Transverse colon (tissue), 4 donors: ENCODE results near the gene RGS9. TPM values are rescaled to one million over a fixed set of nuclear protein-coding genes. Genes with fewer than 3 reads are reported as not detected.

Experiments
- DNase-seq: peaks from one replicate; pipeline ENCODE4 v3.0.0-alpha.2; 2019
- H3K27ac ChIP-seq, 4 donors: fragments of 200-600 bp; sonication (generic); 2 replicates each; pipeline ENCODE4 v1.5.1; 2016 to 2018; ENCODE audit warnings: inconsistent platforms in 4 of 4
- H3K27me3 ChIP-seq: fragments of 200-600 bp; sonication (generic); 2 replicates; pipeline ENCODE4 v1.5.1; 2017; ENCODE audit warnings: inconsistent platforms
- H3K36me3 ChIP-seq, 4 donors: fragments of 200-600 bp; sonication (generic); 2 replicates each; pipeline ENCODE4 v1.5.1; 2017 to 2019; ENCODE audit warnings: inconsistent platforms in 4 of 4
- H3K4me1 ChIP-seq, 4 donors: fragments of 200-600 bp; sonication (generic); 2 replicates each; pipeline ENCODE4 v1.5.1; 2017 to 2020; ENCODE audit warnings: inconsistent platforms in 4 of 4
- H3K4me3 ChIP-seq, 4 donors: fragments of 200-600 bp; sonication (generic); 1 replicate in 1 of 4; 2 replicates in 3 of 4; pipeline versions ENCODE4 v1.5.1 to v1.6.1; 2017 to 2019; ENCODE audit warnings: inconsistent platforms in 4 of 4
- H3K9me3 ChIP-seq, 2 donors: fragments of 200-600 bp; sonication (generic); 2 replicates each; pipeline ENCODE4 v1.5.1; 2017 to 2019; ENCODE audit warnings: inconsistent platforms in 2 of 2
- EP300 ChIP-seq: sonication (generic); formaldehyde crosslinking; IDR thresholded peaks from one replicate; pipeline ENCODE4 v1.6.1; 2017; ENCODE audit warnings: antibody characterized with exemption, low read depth
- POLR2A ChIP-seq: fragments of 450-650 bp; IDR thresholded peaks from one replicate; pipeline ENCODE4 v1.6.1; 2016; ENCODE audit warnings: antibody characterized with exemption, mild to moderate bottlenecking, moderate library complexity
- POLR2AphosphoS5 ChIP-seq, 3 donors: sonication (generic); formaldehyde crosslinking; IDR thresholded peaks; one replicate each; pipeline ENCODE4 v1.6.1; 2016; ENCODE audit warnings: antibody characterized with exemption in 3 of 3
- WGBS, 2 donors: methylation state at CpG; one replicate each; pipeline ENCODE4 v1.1.5; 2018; ENCODE audit warnings: low coverage in 1 of 2; 5-methylcytosine and 5-hydroxymethylcytosine counted together
- in situ Hi-C, 4 donors: fragments of 200-750 bp; cut with MboI; loops; one replicate each; pipeline versions ENCODE4 v1.15.0 to v1.15.1; 2017; ENCODE audit warnings: low sequenced_read_pairs in 3 of 4, low pct_ligation_motif_present in 1 of 4, low pct_unique_long_range_greater_than_20kb in 1 of 4
- intact Hi-C: fragments of 100-400 bp; cut with DNase I; formaldehyde crosslinking; loops from one replicate; pipeline ENCODE4 v1.15.1; 2023; ENCODE audit warnings: low total_unique reads
- total RNA-seq, 4 donors: library from RNA; depleted of rRNA; stranded (reverse); fragments of >200 nt; gene quantifications; one replicate each; pipeline ENCODE4 v1.1.0, GENCODE V29; 2016
- TF ChIP-seq, protein P1 (sequence below), 5 experiments: fragments of 200-600 bp in 3 of 5; fragments of 450-650 bp in 2 of 5; sonication (generic) in 3 of 5; IDR thresholded peaks; 1 replicate in 2 of 5; 2 replicates in 3 of 5; pipeline ENCODE4 v1.5.1; 2016 to 2017; ENCODE audit warnings: antibody characterized with exemption in 5 of 5, inconsistent platforms in 3 of 5, mild to moderate bottlenecking in 2 of 5, moderate library complexity in 1 of 5

RGS9 gene
- total RNA-seq, 4 donors from 2014 or later = 2.6 to 10.6 (median 7.8) TPM; not detected in 1

DNA sequence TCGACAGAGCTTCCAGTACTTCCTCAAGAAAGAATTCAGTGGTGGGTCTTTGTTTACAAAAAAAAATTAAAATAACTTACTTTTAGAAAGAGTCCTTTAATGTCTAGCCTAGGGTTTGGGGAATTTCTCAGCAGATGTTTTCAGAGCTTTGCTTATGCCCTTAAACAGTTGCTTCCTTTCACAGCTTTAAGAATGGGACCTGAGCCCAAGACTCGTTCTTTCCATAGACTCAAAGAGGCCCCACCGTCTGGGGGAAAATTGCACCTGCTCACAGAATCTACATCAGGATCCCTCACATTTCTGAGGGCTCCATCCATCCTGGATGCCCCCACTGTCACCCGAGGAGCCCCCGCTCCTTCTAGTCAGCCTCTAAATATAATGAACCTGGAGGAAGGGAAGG is 60.0 kb downstream of the RGS9 start:
- no peaks in the 10 kb centered on the region for H3K9me3 ChIP-seq
- WGBS, 2 donors = 74 to 81% methylated on average over 5 of the region's 5 CpGs
- TF ChIP-seq POLR2A (no peak), EP300 (no peak), POLR2AphosphoS5 (IDR thresholded peaks at IDR 0.05) (no peak)
- TF ChIP-seq, protein P1, sequence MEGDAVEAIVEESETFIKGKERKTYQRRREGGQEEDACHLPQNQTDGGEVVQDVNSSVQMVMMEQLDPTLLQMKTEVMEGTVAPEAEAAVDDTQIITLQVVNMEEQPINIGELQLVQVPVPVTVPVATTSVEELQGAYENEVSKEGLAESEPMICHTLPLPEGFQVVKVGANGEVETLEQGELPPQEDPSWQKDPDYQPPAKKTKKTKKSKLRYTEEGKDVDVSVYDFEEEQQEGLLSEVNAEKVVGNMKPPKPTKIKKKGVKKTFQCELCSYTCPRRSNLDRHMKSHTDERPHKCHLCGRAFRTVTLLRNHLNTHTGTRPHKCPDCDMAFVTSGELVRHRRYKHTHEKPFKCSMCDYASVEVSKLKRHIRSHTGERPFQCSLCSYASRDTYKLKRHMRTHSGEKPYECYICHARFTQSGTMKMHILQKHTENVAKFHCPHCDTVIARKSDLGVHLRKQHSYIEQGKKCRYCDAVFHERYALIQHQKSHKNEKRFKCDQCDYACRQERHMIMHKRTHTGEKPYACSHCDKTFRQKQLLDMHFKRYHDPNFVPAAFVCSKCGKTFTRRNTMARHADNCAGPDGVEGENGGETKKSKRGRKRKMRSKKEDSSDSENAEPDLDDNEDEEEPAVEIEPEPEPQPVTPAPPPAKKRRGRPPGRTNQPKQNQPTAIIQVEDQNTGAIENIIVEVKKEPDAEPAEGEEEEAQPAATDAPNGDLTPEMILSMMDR (IDR thresholded peaks at IDR 0.05) = no peak
- no peak overlapping the region for H3K4me3 ChIP-seq
- no peak overlapping the region for H3K27ac ChIP-seq
- intact Hi-C loops = no loop called here
- in situ Hi-C loops = no loop called here
- H3K36me3 ChIP-seq = no peaks in the 10 kb centered on the region
- DNase-seq = no peak
- no peaks in the 10 kb centered on the region for H3K27me3 ChIP-seq
- H3K4me1 ChIP-seq = no peaks in the 10 kb centered on the region

DNA sequence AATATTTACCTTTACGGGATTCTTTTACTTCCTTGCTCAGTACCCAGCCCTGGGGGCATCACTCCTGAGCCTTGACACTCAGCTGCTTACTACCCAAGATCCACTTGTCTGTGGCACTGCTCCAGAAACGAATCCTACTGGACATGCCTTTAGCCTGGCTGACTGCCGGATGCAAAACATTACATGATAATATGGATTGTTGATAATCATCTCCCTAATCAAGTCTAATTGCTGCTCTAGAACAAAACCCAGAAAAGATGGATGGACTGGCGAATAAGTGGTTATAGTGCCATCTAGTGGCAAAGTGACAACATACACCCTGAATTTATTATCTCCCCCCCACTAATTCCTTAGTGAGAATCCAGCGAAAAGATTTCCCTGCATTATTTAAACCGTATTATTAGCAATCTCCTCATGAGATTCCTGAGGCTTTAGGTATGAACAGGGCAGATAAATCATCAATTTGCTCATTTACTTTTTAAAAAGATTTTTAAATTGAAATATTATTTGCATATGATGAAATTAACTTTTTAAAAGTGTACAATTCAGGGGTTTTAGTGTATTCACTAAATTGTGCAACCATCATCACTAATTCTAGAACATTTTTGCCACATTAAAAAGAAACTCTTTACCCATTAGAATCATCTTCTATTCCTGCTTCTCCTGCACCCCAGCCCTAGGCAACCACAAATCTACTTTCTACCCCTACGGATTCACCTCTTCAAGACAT is 61.6 kb downstream of the RGS9 start:
- no peak overlapping the region for H3K4me3 ChIP-seq
- intact Hi-C loops = no loop called here

DNA sequence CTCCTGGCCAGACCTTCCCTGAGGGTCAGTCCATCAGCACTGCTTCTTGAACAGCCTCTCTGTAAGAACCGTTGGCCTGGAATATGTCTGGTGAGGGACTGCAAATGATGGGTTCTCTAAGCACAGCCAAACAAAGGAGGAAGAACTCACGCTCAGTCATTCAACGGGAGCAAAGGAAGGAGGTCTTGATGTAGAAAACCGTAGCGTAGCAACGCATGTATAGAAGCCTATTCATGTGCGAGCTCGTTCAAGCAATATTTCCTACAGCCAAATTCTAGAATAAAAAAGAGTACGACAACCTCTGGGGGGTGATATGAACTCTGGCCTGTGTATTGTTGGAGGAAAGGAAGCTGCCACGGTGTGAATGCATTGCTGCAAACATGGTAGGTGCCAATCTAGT is 64.2 kb downstream of the RGS9 start:
- WGBS, 2 donors = 82 to 85% methylated on average over 5 to 10 of the region's 10 CpGs
- no peaks in the 10 kb centered on the region for H3K4me1 ChIP-seq
- H3K27me3 ChIP-seq = no peaks in the 10 kb centered on the region
- intact Hi-C loops (no loop called here), in situ Hi-C loops (no loop called here)
- no peaks in the 10 kb centered on the region for H3K9me3 ChIP-seq
- no peak for TF ChIP-seq EP300
- TF ChIP-seq POLR2AphosphoS5 (IDR thresholded peaks at IDR 0.05) = no peak
- TF ChIP-seq POLR2A = no peak
- TF ChIP-seq, protein P1 (IDR thresholded peaks at IDR 0.05) = no peak
- no peaks in the 10 kb centered on the region for H3K36me3 ChIP-seq
- H3K4me3 ChIP-seq = no peak overlapping the region
- no peak for DNase-seq
- no peak overlapping the region for H3K27ac ChIP-seq

More for the DNA sequence above, 61.6 kb downstream of the RGS9 start:
- no peak for DNase-seq
- in situ Hi-C loops = no loop called here
- Histone ChIP-seq H3K27ac (no peak overlapping the region), H3K36me3 (no peaks in the 10 kb centered on the region), H3K4me1 (no peaks in the 10 kb centered on the region), H3K27me3 (no peaks in the 10 kb centered on the region), H3K9me3 (no peaks in the 10 kb centered on the region)
- TF ChIP-seq, protein P1 (IDR thresholded peaks at IDR 0.05) = peak; percentile 76 to 88 (median 82)
- no peak for TF ChIP-seq POLR2AphosphoS5 (IDR thresholded peaks at IDR 0.05)
- TF ChIP-seq EP300 = no peak
- TF ChIP-seq POLR2A = no peak
- 18 to 32% methylated on average over 3 to 7 of the region's 7 CpGs for WGBS, 2 donors

DNA sequence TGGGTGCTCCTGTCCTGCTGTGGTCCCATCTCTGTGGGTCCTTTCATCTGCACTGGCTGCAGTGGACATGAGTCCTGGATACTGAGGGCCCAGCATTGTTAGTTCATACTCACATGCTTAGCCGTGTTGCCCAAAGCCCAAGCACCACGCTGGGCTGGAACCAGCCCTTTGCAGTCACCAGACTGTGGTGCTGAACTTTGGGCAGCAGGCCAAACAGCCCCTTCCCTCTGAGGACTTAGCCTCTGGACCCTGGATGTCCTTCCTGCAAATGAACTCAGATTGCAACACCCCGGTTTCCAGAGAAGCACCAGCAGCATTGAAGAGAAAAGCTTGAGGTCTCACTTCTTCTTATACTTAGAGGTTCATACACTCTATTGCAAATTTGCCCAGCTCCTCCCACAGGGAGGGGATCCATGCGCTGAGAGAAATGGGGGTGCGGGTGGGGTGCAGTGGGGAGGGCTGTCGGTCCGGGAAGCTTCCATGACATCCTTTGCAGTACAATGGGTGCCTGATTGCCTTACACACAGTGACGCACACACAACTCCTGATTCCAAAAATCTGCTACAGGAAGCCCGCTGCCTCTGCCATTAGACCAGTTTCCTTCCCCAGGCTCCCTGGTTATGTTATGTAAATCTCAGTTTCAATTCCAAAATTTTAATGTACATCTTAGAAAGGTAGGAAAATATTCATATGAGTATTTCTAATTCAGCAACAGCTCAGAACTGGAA is 65.8 kb downstream of the RGS9 start:
- in situ Hi-C loops = no loop called here
- TF ChIP-seq, protein P1 (IDR thresholded peaks at IDR 0.05) = no peak
- TF ChIP-seq POLR2A (no peak), EP300 (no peak), POLR2AphosphoS5 (IDR thresholded peaks at IDR 0.05) (no peak)

More for the DNA sequence above, 65.8 kb downstream of the RGS9 start:
- Histone ChIP-seq H3K4me1 (no peaks in the 10 kb centered on the region), H3K9me3 (no peaks in the 10 kb centered on the region), H3K36me3 (no peaks in the 10 kb centered on the region), H3K27ac (no peak overlapping the region), H3K4me3 (no peak overlapping the region), H3K27me3 (no peaks in the 10 kb centered on the region)
- 70 to 71% methylated on average over 1 to 8 of the region's 9 CpGs for WGBS, 2 donors
- no peak for DNase-seq
- intact Hi-C loops = no loop called here
